Measurements from ENCODE around the gene IFRD2.
"Not testable (repeated sequence)": the region's sequence is repeated elsewhere in the genome, so short reads cannot be mapped to it uniquely, and the experiment has no call there.

IFRD2 gene

DNA sequence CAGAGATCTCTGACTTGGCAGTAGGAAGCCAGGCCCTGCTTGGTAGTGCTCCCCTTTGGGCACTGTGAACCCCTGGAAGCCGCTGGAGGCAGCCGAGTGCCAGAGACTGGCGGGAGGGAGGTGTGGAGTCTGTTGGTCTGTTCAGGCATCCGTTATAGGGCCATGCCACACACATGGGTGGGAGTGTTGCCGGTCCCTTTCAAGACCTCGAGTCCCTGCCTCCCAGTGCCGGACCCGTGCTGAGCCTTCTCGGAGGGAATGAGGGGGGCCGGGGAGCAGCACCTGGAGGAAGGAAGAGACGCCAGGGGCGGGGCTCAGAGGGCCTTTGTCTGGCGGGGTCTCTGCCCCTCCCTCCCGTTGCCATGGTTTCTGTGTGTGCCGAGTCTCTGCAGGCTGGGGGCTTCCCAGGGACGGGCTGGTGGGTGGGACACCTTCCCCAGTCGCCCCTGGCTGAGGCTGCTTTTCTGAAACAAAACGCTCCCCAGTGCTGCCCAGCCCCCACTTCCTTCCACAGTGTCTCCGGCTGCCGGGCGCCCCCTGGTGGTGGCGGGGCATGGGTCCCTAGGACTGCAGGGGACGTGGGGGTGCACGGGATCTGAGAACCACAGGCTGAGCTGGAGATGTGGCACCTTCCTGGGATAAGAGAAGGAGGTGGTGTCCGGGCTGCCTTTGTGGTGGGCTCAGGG is 46.3 kb downstream of the IFRD2 start:
- DNase-seq: peak; percentile 35 to 63

DNA sequence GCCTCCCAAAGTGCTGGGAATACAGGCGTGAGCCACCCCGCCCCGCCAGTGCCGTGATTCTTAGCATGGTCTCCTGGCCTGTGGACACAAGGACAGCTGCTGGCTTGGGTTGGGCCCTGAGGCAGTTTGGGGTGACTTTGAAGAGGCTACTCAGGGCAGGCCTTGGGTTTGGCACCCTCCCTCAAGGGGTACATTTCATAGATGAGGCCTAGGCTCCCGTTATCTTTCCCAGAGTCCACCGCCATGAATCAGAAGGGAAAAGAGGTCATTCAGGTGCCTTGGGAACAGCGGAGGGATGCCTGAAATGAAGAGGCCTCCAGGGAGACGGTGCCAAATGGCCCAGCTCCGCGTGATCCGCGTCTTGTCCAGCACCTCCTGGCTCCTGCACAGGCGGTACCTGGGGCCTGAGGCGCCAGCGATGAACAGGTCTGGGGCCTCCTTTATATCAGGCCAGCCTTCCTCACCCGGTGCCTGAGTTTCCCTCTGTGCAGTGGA is 46.9 kb downstream of the IFRD2 start:
- no peak for DNase-seq

DNA sequence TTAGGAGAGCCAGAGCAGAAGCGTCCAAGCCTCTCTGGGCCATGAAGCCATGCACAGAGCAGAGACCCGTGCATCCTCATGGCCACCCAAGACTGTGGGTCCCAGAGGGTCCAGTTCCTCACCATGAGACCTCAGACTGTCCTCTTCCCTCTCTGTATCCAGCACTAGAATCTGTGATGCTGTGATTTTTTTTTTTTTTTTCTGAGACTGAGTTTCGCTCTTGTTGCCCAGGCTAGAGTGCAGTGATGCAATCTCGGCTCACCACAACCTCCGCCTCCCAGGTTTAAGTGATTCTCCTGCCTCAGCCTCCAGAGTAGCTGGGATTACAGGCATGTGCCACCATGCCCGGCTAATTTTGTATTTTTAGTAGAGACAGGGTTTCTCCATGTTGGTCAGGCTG is 47.4 kb downstream of the IFRD2 start:
- not testable (repeated sequence) for DNase-seq

DNA sequence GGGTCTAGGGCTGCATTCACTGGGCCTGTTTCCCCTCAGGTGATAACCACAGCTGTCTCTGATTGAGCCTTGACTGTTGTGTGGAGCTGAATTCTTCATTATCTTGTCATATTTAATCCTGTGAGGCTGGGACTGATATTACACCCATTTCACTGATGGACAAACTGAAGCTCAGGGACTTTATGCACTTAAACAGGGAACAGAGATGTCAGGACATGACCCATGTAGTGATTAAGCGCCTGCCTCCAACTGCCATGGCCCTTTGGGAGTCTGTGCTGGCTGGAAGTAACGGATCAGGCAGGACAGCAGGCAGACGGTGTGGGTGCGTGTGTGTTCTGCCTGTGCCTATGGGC is 48.7 kb downstream of the IFRD2 start:
- no peak for DNase-seq

DNA sequence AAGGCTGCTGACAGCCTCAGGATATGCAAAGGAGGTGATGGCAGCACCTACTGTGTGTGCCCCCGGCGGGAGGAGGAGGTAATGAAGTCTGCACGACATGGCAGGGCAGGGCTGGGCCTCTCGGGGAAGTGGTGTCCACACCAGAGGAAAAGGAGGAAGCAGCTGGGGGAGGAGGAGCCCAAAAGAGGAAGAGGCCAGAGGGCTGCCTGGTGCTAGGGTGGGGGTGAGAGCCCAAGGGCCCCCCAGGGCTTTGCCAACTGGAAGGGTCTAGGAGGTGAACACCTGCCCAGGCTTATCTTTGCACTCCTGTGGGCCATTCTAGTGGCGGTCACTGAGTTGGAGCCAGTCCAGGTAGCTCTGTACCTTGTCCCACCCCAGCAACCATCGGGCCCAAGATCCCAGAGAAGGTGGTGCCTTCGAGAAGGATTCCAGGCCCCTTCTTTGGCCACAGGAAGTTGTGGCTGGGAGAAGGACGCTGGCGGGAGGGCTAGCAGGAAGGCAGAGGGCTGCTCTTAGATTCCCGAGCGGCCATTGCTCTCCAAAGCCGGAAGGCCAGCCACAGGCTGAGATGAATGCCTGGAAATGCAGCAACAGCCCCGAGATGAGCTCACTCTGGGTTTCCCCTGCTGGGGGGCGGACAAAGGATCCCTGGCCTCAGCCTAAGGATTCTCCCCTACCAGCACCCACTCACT is 49.2 kb downstream of the IFRD2 start:
- no peak for DNase-seq

DNA sequence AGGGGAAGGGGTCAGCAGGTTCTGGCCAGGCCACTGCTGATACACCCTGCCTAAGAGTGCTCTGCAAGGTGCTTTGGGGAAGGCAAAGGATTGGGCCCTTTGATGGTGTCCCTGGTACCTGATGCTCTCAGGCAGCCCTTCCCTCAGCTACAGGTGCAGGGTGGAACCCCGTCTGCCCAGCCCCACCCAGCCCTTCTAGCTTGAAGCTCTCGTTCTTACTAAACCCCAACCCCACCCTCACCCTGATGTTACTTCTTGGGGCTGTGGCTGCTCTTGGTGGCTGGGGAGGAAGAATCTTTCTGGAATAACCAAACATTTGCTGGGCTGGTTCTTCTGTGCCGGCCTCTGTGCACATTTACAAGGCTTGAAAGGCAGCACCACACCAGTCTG is 49.9 kb downstream of the IFRD2 start:
- no peak for DNase-seq

DNA sequence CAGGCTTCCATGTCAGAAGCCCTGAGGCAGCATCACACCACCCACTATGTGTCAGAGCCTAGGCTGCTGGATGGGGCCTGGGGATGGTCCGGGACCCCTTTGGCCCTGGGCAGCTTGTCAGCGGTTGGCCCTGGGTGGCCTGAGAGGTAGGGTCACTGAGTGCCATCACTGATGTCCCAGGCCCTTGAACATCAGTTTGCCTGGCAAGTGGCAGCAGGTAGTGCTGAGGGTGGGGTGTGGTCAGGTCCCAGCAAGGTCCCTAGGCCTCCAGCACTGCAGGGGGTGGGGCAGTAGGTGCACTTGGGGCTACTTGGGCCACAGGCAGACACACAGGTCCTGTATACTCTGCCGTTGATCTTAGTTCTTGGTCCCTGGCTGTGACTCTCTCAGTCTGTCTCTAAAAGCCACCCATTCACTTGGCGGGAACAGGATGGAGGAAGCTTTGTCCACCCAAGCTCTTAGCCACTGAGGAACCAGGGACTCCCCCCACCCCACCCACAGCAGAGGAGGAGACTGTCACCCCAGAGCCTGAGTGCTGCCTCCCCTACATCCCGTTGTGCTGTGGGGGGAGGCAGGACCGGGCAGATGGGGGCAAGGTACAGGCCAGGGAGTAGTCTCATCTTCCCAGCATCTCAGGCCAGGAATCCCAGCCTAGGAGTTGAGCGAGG is 50.4 kb downstream of the IFRD2 start:
- DNase-seq: no peak

DNA sequence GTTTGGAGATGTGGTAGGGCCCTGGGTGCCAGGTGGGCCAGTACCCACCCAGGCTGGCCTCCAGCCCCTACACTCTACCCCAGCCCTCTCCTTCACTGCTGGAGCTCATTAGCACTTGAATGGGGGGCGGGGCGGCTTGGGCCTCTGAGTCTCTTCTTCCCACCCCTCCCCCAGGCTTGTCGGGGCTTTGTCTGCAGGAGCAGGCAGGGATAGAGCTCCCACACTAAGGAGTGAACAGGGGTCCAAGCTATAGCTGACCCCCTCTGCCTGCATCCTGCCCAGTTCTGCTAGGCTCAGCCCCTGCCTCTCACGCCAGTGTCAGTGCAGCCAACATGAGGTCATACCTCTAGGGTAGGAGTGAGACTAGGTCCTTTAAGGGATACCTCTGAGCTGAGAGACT is 51.1 kb downstream of the IFRD2 start:
- no peak for DNase-seq

DNA sequence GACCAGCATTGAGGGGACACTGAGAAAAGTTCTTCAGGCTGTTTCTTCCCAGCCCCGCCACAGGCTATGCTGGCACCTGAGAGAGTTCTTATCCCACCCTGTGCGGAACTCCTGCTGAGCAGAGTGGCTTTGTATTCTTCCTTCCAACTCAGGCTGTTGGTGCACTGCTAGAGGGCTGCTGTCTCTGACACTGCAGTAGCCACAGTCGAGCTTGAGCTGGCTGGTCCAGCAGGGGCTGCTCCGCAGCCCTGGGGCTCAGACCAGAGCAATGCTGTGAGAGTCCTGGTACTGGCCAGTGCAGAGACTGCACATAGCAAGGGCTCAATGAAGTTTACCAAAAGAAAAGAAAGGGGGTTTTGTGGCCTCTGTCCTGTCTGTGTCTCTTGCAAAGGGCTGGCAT is 52.6 kb downstream of the IFRD2 start:
- no peak for DNase-seq

DNA sequence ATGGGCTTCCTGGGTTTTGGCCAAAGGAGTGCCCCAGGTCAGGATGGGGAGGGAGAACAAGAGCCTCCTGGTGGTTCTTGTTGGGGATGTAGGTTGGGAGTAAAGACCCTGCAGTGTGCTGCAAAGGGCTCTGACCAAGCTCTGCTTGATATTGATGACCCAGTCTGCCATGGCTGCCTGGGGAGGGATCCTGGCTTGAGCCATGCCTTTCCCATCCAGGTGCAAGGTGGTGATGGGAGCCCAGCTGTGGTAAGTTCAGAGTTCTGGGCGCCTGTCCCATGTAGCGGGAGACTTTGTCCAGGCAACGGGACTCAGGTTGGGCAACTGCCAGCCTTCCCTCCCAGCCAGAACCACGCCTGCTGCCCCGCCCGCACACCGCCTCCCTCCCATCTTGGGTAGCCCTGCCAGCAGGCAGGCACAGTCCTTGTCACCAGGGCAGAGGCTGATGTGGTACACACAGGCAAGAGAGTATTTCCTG is 53.6 kb downstream of the IFRD2 start:
- DNase-seq: no peak

DNA sequence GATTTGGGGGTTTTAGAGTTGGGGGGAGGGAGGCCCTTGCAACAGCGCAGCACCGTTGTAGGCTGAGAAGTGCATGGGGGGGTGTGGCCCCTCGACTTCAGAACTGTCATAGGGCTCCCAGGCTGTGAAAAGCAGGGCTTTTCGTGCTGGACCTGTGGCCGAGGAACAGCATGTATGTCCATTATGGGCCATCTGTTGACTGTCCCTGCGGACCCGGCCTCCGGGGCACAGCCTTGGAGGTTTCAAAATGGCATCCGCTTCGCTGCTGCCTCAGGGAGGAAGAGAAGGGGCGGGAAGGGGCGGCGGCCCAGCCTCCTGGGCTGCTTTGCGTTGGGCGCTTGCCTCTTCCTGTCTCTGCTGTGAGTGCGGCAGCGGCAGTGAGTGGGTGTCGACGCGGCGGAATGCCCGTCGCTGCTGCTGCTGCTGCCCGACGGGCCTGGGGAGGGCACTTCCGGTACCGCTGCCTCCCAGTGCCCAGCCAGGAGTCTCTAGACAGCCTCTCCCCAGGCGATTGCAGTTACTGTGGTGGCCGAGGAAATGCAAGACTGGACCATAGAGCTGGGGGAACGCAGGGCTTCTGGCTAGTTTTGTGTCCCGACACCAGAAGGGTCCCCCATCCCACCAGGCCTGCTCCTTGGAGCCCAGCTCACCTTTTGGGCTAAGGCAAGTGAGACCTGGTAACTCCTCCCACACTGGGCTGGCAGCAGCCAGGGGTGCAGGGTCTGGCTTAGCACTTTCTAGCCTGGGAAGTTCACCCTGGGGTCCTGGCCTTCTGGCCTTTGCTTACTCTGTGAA is 54.3 kb downstream of the IFRD2 start:
- no peak for DNase-seq
